Stomach (tissue), 4 donors: Measurements from ENCODE around the gene DOCK9.

Experiments
- POLR2A ChIP-seq, 4 donors: fragments of 450-650 bp; IDR thresholded peaks; one replicate each; pipeline ENCODE4 v1.6.1; 2016; ENCODE audit warnings: antibody characterized with exemption in 4 of 4, control low read depth in 2 of 4, mild to moderate bottlenecking in 1 of 4, moderate library complexity in 1 of 4
- POLR2AphosphoS5 ChIP-seq, 3 donors: sonication (generic); formaldehyde crosslinking; IDR thresholded peaks; one replicate each; pipeline ENCODE4 v1.6.1; 2016; ENCODE audit warnings: antibody characterized with exemption in 3 of 3
- TF ChIP-seq, protein P1 (sequence below), 7 experiments: fragments of 450-650 bp in 4 of 7; fragments of 200-600 bp in 3 of 7; sonication (generic) in 3 of 7; IDR thresholded peaks; one replicate each; pipeline ENCODE4 v1.5.1; 2016 to 2019; ENCODE audit warnings: antibody characterized with exemption in 7 of 7, control low read depth in 2 of 7, mild to moderate bottlenecking in 1 of 7

GRCh38 chr13:98838776-98839175, 139.1 kb downstream of the DOCK9 start:
- TF ChIP-seq, protein P1, sequence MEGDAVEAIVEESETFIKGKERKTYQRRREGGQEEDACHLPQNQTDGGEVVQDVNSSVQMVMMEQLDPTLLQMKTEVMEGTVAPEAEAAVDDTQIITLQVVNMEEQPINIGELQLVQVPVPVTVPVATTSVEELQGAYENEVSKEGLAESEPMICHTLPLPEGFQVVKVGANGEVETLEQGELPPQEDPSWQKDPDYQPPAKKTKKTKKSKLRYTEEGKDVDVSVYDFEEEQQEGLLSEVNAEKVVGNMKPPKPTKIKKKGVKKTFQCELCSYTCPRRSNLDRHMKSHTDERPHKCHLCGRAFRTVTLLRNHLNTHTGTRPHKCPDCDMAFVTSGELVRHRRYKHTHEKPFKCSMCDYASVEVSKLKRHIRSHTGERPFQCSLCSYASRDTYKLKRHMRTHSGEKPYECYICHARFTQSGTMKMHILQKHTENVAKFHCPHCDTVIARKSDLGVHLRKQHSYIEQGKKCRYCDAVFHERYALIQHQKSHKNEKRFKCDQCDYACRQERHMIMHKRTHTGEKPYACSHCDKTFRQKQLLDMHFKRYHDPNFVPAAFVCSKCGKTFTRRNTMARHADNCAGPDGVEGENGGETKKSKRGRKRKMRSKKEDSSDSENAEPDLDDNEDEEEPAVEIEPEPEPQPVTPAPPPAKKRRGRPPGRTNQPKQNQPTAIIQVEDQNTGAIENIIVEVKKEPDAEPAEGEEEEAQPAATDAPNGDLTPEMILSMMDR (IDR thresholded peaks at IDR 0.05), result no peak
- no peak for TF ChIP-seq POLR2A (IDR thresholded peaks at IDR 0.05)
- no peak for TF ChIP-seq POLR2AphosphoS5 (IDR thresholded peaks at IDR 0.05)
